ENCODE measurements around the gene BAHCC1.

DNA sequence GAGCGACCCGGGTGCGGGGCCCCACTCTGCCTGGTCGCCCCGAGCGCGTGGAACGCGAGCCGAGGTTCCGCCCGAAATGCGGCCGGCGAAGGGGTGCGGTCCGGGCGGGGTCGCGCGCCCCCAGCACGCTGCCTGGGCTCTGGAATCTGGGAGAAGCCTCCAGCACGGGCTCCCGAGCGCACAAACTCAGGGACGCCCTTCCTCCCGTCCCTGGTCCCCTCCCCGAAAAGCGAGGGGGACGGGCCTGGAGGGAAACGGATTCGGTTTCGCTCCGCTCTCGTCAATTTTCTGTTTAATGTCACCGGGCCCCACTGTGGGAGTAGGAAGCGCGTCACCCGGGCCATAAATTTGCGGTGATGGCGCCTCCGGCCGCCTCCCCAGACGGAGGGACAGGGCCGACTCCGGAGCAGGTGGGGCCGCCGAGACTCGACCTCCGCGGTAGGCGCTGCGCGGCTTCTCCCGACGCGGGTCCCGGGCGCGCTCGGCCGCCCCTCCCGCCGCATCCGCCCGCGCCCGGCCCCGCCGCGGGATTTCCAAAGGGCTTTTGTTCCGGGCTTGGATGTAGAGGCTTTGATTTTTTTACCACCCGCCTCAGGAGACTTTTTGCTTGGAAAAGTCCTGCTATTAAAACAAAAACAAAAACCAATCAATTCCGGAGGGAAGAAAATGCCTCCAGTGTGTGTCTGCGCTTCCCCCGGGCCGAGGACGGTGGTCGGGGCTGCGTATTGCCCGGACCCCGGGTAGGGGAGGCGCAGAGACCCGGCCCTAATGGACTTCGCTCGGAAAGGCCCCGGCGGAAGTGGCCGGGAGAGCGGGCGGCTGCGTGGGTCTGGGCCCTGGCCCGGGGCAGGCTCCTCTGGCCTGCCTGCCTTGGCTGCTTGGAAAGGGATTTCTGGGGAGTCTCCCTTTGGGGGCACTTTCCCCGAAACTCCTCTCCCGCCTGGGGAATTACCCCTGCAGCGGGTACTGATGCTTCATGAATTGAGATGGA is 7.9 kb upstream of the BAHCC1 start:
- no peak for TF ChIP-seq POLR2A (IDR thresholded peaks at IDR 0.05; ENCODE audit: low read length)
- no peak for TF ChIP-seq GATA1 (IDR thresholded peaks at IDR 0.05; ENCODE audit: low read depth, low read length)
